OCI-LY1 (cell line): Measurements from ENCODE around the gene POU6F2.

Source experiments
- H2AFZ ChIP-seq: fragments of 200-600 bp; sonication (generic), shearing (Covaris generic); 2 replicates; pipeline ENCODE4 v1.6.0; 2014; ENCODE audit warnings: antibody characterized with exemption, mild to moderate bottlenecking, low read length
- H3F3A ChIP-seq: fragments of 200-600 bp; sonication (generic), shearing (Covaris generic); 2 replicates; pipeline ENCODE4 v1.6.0; 2014; ENCODE audit warnings: mild to moderate bottlenecking, antibody characterized with exemption, low read length, moderate library complexity; ENCODE audit not compliant: insufficient read depth
- H3K27ac ChIP-seq: fragments of 200-600 bp; sonication (generic); 2 replicates; pipeline ENCODE4 v1.5.1; 2014; ENCODE audit warnings: low read length, mixed run types, mild to moderate bottlenecking, low read depth; ENCODE audit not compliant: poor library complexity, severe bottlenecking
- H3K27me3 ChIP-seq: fragments of 200-600 bp; sonication (generic); 2 replicates; pipeline ENCODE4 v1.6.0; 2014; ENCODE audit warnings: antibody characterized with exemption, mild to moderate bottlenecking, low read length, moderate library complexity; ENCODE audit not compliant: insufficient read depth
- H3K36me3 ChIP-seq: fragments of 200-600 bp; sonication (generic); 2 replicates; pipeline ENCODE4 v1.6.1; 2014; ENCODE audit warnings: mild to moderate bottlenecking, antibody characterized with exemption, low read length, moderate library complexity, mixed read lengths; ENCODE audit not compliant: insufficient read depth
- H3K4me1 ChIP-seq: fragments of 200-600 bp; sonication (generic); 2 replicates; pipeline ENCODE4 v1.5.1; 2014; ENCODE audit warnings: mild to moderate bottlenecking, low read length, moderate library complexity; ENCODE audit not compliant: insufficient read depth, severe bottlenecking
- H3K4me2 ChIP-seq: fragments of 200-600 bp; sonication (generic), shearing (Covaris generic); 2 replicates; pipeline ENCODE4 v1.6.1; 2014; ENCODE audit warnings: low read length
- H3K4me3 ChIP-seq: fragments of 200-600 bp; sonication (generic); 2 replicates; pipeline ENCODE4 v1.5.1; 2014; ENCODE audit warnings: low read length, low read depth, mild to moderate bottlenecking, mixed read lengths; ENCODE audit not compliant: poor library complexity, severe bottlenecking
- H3K79me2 ChIP-seq: fragments of 200-600 bp; shearing (Covaris generic); 2 replicates; pipeline ENCODE4 v1.6.1; 2016; ENCODE audit warnings: mixed run types, low read length, mixed read lengths; ENCODE audit not compliant: insufficient read depth
- H3K9ac ChIP-seq: fragments of 200-600 bp; sonication (generic), shearing (Covaris generic); 2 replicates; pipeline ENCODE4 v1.6.1; 2014; ENCODE audit warnings: mild to moderate bottlenecking, low read length, mixed read lengths
- H3K9me2 ChIP-seq: fragments of 200-600 bp; sonication (generic), shearing (Covaris generic); 2 replicates; pipeline ENCODE4 v1.6.1; 2014; ENCODE audit warnings: low read depth, mild to moderate bottlenecking, low read length, mixed read lengths
- H3K9me3 ChIP-seq: fragments of 200-600 bp; shearing (Covaris generic); 2 replicates; pipeline ENCODE4 v1.6.1; 2014; ENCODE audit warnings: low read length, mixed read lengths
- H4K20me1 ChIP-seq: fragments of 200-600 bp; sonication (generic), shearing (Covaris generic); 2 replicates; pipeline ENCODE4 v1.6.0; 2016; ENCODE audit warnings: mild to moderate bottlenecking, low read length; ENCODE audit not compliant: insufficient read depth
- EZH2 ChIP-seq: fragments of 200-600 bp; sonication (generic), shearing (Covaris generic); IDR thresholded peaks from 2 replicates; pipeline ENCODE4 v1.8.0; 2017; ENCODE audit warnings: borderline replicate concordance, mixed run types, mild to moderate bottlenecking, antibody characterized with exemption, low read length, moderate library complexity, mixed read lengths
- TF ChIP-seq, protein P1 (sequence below): fragments of 200-600 bp; sonication (generic), shearing (Covaris generic); IDR thresholded peaks from 2 replicates; pipeline ENCODE4 v1.5.1; 2017; ENCODE audit warnings: mild to moderate bottlenecking, antibody characterized with exemption, low read length, moderate library complexity, mixed read lengths

The POU6F2 gene

DNA sequence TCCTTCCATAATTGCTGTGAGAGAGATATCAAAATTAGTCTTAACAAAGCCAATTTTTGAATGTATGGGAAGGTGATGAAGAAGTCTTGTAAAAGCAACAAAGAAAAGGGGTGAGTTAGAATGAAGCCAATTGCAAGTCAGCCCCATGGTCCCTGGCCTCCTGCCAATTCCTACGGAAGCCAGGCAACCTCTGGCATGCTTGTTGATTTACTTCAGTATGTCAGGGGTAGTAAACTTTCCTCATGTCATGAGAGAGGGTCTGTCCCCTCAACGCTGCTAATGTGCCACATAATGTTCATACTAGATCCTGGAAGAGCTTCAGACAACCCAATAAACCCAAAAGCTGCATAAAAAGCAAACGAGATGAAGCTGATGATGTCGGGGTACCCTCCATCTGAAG is 429.4 kb downstream of the POU6F2 start:
- no peaks in the 10 kb centered on the region for H3K27me3 ChIP-seq
- H3K9ac ChIP-seq = no peak overlapping the region
- H3F3A ChIP-seq = no peaks in the 10 kb centered on the region
- H3K36me3 ChIP-seq = no peaks in the 10 kb centered on the region
- no peaks in the 10 kb centered on the region for H4K20me1 ChIP-seq
- H2AFZ ChIP-seq = no peak overlapping the region
- H3K79me2 ChIP-seq = no peaks in the 10 kb centered on the region
- H3K4me2 ChIP-seq = no peak overlapping the region
- H3K9me3 ChIP-seq = no peaks in the 10 kb centered on the region
- no peaks in the 10 kb centered on the region for H3K9me2 ChIP-seq
- H3K27ac ChIP-seq = no peak overlapping the region
- TF ChIP-seq, protein P1, sequence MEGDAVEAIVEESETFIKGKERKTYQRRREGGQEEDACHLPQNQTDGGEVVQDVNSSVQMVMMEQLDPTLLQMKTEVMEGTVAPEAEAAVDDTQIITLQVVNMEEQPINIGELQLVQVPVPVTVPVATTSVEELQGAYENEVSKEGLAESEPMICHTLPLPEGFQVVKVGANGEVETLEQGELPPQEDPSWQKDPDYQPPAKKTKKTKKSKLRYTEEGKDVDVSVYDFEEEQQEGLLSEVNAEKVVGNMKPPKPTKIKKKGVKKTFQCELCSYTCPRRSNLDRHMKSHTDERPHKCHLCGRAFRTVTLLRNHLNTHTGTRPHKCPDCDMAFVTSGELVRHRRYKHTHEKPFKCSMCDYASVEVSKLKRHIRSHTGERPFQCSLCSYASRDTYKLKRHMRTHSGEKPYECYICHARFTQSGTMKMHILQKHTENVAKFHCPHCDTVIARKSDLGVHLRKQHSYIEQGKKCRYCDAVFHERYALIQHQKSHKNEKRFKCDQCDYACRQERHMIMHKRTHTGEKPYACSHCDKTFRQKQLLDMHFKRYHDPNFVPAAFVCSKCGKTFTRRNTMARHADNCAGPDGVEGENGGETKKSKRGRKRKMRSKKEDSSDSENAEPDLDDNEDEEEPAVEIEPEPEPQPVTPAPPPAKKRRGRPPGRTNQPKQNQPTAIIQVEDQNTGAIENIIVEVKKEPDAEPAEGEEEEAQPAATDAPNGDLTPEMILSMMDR = no peak
- no peak for TF ChIP-seq EZH2
- H3K4me3 ChIP-seq = no peak overlapping the region
- no peaks in the 10 kb centered on the region for H3K4me1 ChIP-seq

DNA sequence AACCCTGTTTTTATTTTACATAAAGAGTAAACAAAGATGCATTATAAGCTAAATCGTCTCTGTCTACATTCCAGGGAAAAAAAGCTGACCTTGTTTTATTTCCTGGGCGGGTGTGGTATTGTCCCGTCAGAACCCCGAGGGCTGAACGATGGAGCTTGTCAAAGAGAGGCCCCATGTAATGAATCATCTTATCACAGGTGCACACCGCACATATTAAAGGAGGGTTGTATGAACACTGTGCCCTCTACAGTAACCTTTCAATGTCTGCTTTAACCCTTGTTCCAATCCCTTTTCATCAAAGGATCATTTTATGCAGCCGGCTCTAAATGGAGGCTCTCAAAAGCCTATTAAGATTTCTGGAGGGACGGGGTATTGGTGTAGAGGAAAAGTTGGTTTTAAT is 430.0 kb downstream of the POU6F2 start:
- Histone ChIP-seq H3K4me2 (no peak overlapping the region), H3K9me2 (no peaks in the 10 kb centered on the region), H3K36me3 (no peaks in the 10 kb centered on the region), H3F3A (no peaks in the 10 kb centered on the region), H4K20me1 (no peaks in the 10 kb centered on the region), H3K27me3 (no peaks in the 10 kb centered on the region), H3K79me2 (no peaks in the 10 kb centered on the region), H3K27ac (no peak overlapping the region), H3K9me3 (no peaks in the 10 kb centered on the region), H2AFZ (no peak overlapping the region), H3K4me3 (no peak overlapping the region), H3K4me1 (no peaks in the 10 kb centered on the region), H3K9ac (no peak overlapping the region)
- TF ChIP-seq EZH2 = no peak
- TF ChIP-seq, protein P1 = no peak

DNA sequence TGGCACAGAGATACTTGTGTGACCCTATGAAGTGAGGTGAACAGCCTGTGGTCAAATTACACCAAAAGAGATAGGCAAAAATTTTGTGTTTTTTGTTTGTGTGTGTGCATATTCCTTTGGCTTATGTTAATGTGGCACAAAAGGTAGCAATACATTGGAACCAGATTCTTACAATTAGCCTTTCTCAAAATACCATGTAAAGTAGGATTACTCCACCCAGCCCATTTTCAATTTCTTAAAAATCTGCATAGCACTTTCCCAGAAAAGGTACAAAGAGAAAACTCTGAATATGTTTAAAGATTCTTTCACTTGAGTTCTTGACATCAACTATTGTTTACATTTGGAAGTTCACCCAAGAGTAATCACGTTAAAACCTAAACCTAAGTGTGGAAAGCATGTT is 431.2 kb downstream of the POU6F2 start:
- H3K9me2 ChIP-seq = no peaks in the 10 kb centered on the region
- no peak for TF ChIP-seq EZH2
- TF ChIP-seq, protein P1 = no peak
- no peak overlapping the region for H3K4me2 ChIP-seq
- no peak overlapping the region for H3K4me3 ChIP-seq
- H3K9me3 ChIP-seq = no peaks in the 10 kb centered on the region
- no peaks in the 10 kb centered on the region for H3K27me3 ChIP-seq
- no peak overlapping the region for H3K9ac ChIP-seq
- no peaks in the 10 kb centered on the region for H3K4me1 ChIP-seq
- H3K79me2 ChIP-seq = no peaks in the 10 kb centered on the region
- no peaks in the 10 kb centered on the region for H4K20me1 ChIP-seq
- H2AFZ ChIP-seq = no peak overlapping the region
- H3K36me3 ChIP-seq = no peaks in the 10 kb centered on the region
- no peak overlapping the region for H3K27ac ChIP-seq
- no peaks in the 10 kb centered on the region for H3F3A ChIP-seq
